HEK293T (cell line): ENCODE measurements around the gene ZNRD2.

Source experiments
- CTCF ChIA-PET: fragments of 350-600 bp; formaldehyde crosslinking; extraction: SDS; loops from one replicate; lab custom pipeline; 2021; ENCODE audit warnings: antibody characterized with exemption, inconsistent platforms; lab: Yijun Ruan, JAX
- POLR2A ChIA-PET: fragments of 350-600 bp; formaldehyde crosslinking; extraction: SDS; loops from one replicate; lab custom pipeline; 2020; ENCODE audit warnings: antibody characterized with exemption, inconsistent platforms; lab: Yijun Ruan, JAX
- DNase-seq: peaks from one replicate; pipeline ENCODE4 v3.0.0; 2012; ENCODE audit warnings: mixed read lengths; ENCODE audit errors: extremely low spot score
- ARNT ChIP-seq: fragments of 450-650 bp; IDR thresholded peaks from 2 replicates; pipeline ENCODE4 v1.6.1; 2017; ENCODE audit warnings: mild to moderate bottlenecking
- BHLHE40 ChIP-seq: fragments of 450-650 bp; IDR thresholded peaks from 2 replicates; pipeline ENCODE4 v1.6.1; 2016; ENCODE audit warnings: mild to moderate bottlenecking, moderate library complexity, borderline replicate concordance
- ELF4 ChIP-seq: fragments of 450-650 bp; IDR thresholded peaks from 2 replicates; pipeline ENCODE4 v1.6.1; 2017; ENCODE audit warnings: antibody characterized with exemption
- FOXA1 ChIP-seq: fragments of 450-650 bp; IDR thresholded peaks from 2 replicates; pipeline ENCODE4 v1.6.1; 2016; ENCODE audit warnings: mild to moderate bottlenecking
- FOXK2 ChIP-seq: fragments of 450-650 bp; IDR thresholded peaks from 2 replicates; pipeline ENCODE4 v1.6.1; 2016; ENCODE audit warnings: mild to moderate bottlenecking
- FOXM1 ChIP-seq: fragments of 450-650 bp; IDR thresholded peaks from 2 replicates; pipeline ENCODE4 v1.6.1; 2017; ENCODE audit warnings: mild to moderate bottlenecking, borderline replicate concordance
- HDGF ChIP-seq: fragments of 450-650 bp; IDR thresholded peaks from 2 replicates; pipeline ENCODE4 v1.6.1; 2017; ENCODE audit warnings: antibody characterized with exemption, borderline replicate concordance
- L3MBTL2 ChIP-seq: fragments of 450-650 bp; conservative IDR thresholded peaks from 2 replicates; pipeline ENCODE4 v1.6.1; 2016; ENCODE audit warnings: mild to moderate bottlenecking
- LEF1 ChIP-seq: fragments of 450-650 bp; IDR thresholded peaks from 2 replicates; pipeline ENCODE4 v1.6.1; 2017; ENCODE audit warnings: mild to moderate bottlenecking, borderline replicate concordance
- NFRKB ChIP-seq: fragments of 450-650 bp; IDR thresholded peaks from 2 replicates; pipeline ENCODE4 v1.6.1; 2016; ENCODE audit warnings: mild to moderate bottlenecking, moderate library complexity
- PKNOX1 ChIP-seq: fragments of 450-650 bp; IDR thresholded peaks from 2 replicates; pipeline ENCODE4 v1.6.1; 2016
- SP1 ChIP-seq: fragments of 450-650 bp; IDR thresholded peaks from 2 replicates; pipeline ENCODE4 v1.6.1; 2017
- SUZ12 ChIP-seq: fragments of 450-650 bp; IDR thresholded peaks from 2 replicates; pipeline ENCODE4 v1.6.1; 2016; ENCODE audit warnings: mild to moderate bottlenecking
- ZNF384 ChIP-seq: fragments of 450-650 bp; IDR thresholded peaks from 2 replicates; pipeline ENCODE4 v1.6.1; 2016

The ZNRD2 gene

GRCh38 chr11:65619281-65619928, 49.1 kb downstream of the ZNRD2 start:
- no peak for DNase-seq
- TF ChIP-seq SUZ12 = no peak
- no peak for TF ChIP-seq HDGF
- TF ChIP-seq LEF1 = no peak
- no peak for TF ChIP-seq FOXK2
- no peak for TF ChIP-seq FOXM1
- POLR2A ChIA-PET = interaction anchor here (0.9 to 1.5 kb wide), 2 partner anchors 18 to 196 kb away, joined by 3 to 4 read pairs; partner anchors contain the start of gene SIPA1
- CTCF ChIA-PET = no interaction called here

GRCh38 chr11:65620666-65621065, 50.4 kb downstream of the ZNRD2 start:
- ChIA-PET CTCF (no interaction called here), POLR2A (no interaction called here)
- no peak for TF ChIP-seq PKNOX1
- no peak for TF ChIP-seq NFRKB
- DNase-seq = no peak

- DNase-seq = no peak
- TF ChIP-seq LEF1 (no peak), BHLHE40 (no peak), L3MBTL2 (no peak), SP1 (no peak), FOXM1 (no peak), ARNT (no peak), ZNF384 (no peak), ELF4 (no peak), HDGF (no peak), FOXA1 (no peak), SUZ12 (no peak)
- ChIA-PET CTCF (no interaction called here), POLR2A (no interaction called here)
Observed at GRCh38 chr11:65621460-65621859, 51.2 kb downstream of the ZNRD2 start.
